OCI-LY1 (cell line): Measurements from ENCODE around the gene BAHD1.

Experiments
- EZH2 ChIP-seq: fragments of 200-600 bp; sonication (generic), shearing (Covaris generic); IDR thresholded peaks from 2 replicates; pipeline ENCODE4 v1.8.0; 2017; ENCODE audit warnings: borderline replicate concordance, mixed run types, mild to moderate bottlenecking, antibody characterized with exemption, low read length, moderate library complexity, mixed read lengths
- TF ChIP-seq, protein P1 (sequence below): fragments of 200-600 bp; sonication (generic), shearing (Covaris generic); IDR thresholded peaks from 2 replicates; pipeline ENCODE4 v1.5.1; 2017; ENCODE audit warnings: mild to moderate bottlenecking, antibody characterized with exemption, low read length, moderate library complexity, mixed read lengths

DNA sequence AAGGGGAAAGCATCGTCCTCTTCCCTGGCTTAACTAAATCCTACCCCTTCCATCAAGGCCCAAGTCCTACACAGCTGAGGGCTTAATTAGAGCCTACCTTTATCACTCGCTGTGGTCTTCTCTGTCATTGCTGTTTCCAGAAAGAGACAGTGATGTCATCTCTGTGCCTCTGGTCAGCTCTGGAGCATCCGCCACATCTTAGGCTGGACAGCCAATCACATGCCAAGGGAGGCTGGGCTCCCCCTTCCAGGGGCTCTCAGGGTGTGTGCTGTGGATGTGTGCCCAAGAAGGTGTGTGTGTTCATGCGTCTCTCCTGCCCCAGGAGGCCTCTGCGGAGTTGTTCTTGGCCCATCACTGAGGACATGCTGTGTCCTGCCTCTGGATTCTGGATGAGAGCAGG is 72.9 kb downstream of the BAHD1 start:
- TF ChIP-seq, protein P1, sequence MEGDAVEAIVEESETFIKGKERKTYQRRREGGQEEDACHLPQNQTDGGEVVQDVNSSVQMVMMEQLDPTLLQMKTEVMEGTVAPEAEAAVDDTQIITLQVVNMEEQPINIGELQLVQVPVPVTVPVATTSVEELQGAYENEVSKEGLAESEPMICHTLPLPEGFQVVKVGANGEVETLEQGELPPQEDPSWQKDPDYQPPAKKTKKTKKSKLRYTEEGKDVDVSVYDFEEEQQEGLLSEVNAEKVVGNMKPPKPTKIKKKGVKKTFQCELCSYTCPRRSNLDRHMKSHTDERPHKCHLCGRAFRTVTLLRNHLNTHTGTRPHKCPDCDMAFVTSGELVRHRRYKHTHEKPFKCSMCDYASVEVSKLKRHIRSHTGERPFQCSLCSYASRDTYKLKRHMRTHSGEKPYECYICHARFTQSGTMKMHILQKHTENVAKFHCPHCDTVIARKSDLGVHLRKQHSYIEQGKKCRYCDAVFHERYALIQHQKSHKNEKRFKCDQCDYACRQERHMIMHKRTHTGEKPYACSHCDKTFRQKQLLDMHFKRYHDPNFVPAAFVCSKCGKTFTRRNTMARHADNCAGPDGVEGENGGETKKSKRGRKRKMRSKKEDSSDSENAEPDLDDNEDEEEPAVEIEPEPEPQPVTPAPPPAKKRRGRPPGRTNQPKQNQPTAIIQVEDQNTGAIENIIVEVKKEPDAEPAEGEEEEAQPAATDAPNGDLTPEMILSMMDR = no peak
- TF ChIP-seq EZH2 = no peak
